Adipose tissue (tissue), 3 donors: Measurements from ENCODE around the gene STRAP. TPM values are rescaled to one million over a fixed set of nuclear protein-coding genes. Genes with fewer than 3 reads are reported as not detected.
"Not testable (repeated sequence)": the region's sequence is repeated elsewhere in the genome, so short reads cannot be mapped to it uniquely, and the experiment has no call there.

Experiments used
- H3K27ac ChIP-seq: one replicate; pipeline ENCODE4 v1.5.1; 2013; ENCODE audit warnings: low read depth, low read length
- WGBS, 3 donors: extraction: QIAGEN DNeasy Blood & Tissue Kit; methylation state at CpG; one replicate each; pipeline ENCODE4 v1.1.7; 2013; 5-methylcytosine and 5-hydroxymethylcytosine counted together
- polyA plus RNA-seq, 3 donors: library from polyadenylated mRNA; stranded (reverse); fragments of 200-250 nt; gene quantifications; one replicate each; pipeline ENCODE4 v1.2.3, GENCODE V29; 2013
- donor health status: healthy with polysubstance abuse.
- donor health status: Bipolar disorder and iron deficiency.
- donor health status: healthy.

STRAP gene
- polyA plus RNA-seq, 3 donors, result 51.1 to 142 (median 95.6) TPM

DNA sequence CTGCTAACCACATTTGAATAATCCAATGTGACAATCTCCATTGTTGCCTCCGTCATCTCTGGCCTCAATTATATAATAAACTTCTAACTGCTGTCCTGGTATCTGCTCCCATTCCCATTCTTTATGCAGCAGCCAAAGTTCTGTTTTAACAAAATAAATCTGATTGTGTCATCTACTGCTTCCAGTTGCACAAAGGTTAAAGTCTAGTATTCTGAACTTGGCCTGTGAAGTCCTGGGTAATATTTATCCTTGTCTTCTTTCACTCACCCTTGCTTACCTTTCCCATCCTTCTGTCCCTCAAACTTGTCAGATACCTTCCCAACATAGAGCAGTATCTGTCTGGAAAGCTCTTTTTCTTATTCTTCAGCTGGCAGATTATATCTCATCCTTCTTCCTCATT is 19.3 kb upstream of the STRAP start:
- no peak overlapping the region for H3K27ac ChIP-seq
- 79 to 80% (median 79%) methylated on average over 1 of the region's 1 CpG for WGBS, 3 donors

DNA sequence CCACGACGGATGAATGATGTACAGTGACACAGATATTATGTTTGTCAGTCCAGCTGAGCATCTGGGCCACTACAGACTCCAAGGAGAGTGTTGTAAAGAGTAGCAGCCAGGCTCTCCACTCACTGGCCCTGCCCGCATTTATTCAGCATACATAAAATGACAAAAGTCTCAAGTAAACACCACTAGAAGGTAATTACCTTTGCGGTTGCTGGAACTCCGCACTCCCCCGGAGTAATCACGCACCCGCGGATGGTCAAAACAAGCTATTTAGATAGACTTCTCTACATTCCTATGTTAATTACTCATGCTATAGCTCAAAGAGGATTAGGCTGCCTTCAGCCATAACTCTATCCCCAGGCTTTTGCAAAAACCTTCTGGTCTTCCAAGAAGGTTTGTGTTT is 18.8 kb upstream of the STRAP start:
- WGBS, 3 donors, result 71 to 77% (median 75%) methylated on average over 9 of the region's 9 CpGs
- no peak overlapping the region for H3K27ac ChIP-seq

DNA sequence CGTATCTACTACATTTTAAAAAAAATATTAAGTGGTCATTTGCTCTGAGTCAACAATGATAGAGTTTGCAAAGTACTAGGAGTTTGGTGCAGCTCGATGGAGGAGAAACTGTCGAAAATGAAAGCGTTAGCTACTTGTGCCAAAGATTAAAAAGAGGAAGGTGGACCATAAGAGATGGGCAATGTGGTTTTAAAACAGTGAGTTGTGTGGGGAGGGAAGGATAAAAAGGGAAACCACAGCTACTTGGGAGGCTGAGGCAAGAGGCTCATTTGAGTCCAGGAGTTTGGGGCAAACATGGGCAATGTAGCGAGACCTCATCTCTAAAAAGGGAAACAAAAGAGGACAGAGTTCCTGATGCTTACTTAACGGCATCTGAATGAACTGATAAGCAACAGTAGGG is 18.2 kb upstream of the STRAP start:
- H3K27ac ChIP-seq, result no peak overlapping the region
- 54 to 77% (median 62%) methylated on average over 6 of the region's 6 CpGs for WGBS, 3 donors

DNA sequence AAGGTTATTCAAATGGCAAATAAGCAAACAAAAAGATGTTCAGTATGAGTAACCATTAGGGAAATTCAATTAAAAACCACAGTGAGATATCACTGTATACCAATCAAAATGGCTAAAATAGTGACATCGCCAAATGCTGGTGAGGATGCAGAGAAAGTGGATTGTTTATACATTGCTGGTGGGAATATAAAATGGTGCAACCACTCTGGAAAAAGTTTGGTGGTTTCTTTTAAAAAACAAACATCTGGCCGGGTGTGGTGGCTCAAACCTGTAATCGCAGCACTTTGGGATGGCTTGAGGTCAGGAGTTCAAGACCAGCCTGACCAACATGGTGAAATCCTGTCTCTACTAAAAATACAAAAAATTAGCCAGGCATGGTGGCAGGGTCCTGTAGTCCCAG is 14.0 kb upstream of the STRAP start:
- 81 to 94% (median 90%) methylated on average over 3 of the region's 3 CpGs for WGBS, 3 donors
- H3K27ac ChIP-seq, result no peak overlapping the region

DNA sequence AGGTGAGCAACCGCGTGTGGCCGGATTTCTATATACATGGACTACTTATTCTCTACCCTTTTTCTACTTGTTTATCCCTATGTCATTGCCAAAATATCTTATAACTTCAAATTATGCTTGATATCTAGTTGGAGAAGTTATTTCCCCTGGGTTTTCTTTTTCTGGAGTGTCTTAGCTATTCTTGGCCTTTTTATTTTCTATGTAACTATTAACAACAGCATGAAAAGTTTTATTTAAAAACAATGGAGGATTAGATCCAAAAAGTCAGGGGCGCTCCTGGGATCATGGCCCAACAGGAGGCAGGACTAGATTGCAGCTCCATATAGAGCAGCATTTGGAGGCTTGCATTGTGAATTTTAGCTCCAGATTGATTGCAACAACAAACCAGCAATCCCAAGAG is 8.6 kb upstream of the STRAP start:
- H3K27ac ChIP-seq, result no peak overlapping the region
- 86 to 91% (median 88%) methylated on average over 4 of the region's 4 CpGs for WGBS, 3 donors

DNA sequence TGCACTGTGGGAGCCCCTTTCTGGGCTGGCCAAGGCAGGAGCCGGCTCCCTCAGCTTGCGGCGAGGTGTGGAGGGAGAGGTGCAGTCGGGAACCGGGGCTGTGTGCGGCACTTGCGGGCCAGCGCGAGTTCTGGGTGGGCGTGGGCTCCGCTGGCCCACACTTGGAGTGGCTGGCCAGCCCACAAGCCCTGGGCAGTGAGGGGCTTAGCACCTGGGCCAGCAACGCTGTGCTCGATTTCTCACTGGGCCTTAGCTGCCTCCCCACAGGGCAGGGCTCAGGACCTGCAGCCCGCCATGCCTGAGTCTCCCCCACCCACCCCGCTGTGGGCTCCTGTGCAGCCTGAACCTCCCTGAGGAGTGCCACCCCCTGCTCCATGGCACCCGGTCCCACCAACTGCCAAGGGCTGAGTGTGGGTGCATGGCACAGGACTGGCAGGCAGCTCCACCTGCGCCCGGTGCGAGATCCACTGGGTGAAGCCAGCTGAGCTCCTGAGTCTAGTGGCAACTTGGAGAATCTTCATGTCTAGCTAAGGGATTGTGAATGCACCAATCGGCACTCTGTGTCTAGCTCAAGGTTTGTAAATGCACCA is 7.5 kb upstream of the STRAP start:
- not testable (repeated sequence) for H3K27ac ChIP-seq
- WGBS, 3 donors, result 96 to 98% (median 97%) methylated on average over 19 to 20 of the region's 20 CpGs

DNA sequence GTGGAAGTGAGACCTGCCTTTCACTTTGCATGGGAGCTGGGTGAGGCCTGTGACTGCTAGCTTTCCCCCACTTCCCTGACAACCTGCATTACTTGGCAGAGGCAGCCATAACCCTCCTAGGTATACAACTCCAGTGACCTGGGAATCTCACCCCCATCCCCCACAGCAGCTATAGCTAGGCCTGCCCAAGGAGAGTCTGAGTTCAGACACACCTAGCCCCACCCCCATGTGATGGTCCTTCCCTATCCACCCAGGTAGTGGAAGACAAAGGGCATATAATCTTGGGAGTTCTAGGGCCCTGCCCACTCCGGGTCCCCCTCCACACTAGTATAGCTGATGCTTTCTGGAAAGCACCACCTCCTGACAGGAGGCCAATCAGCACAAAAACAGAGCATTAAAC is 6.3 kb upstream of the STRAP start:
- H3K27ac ChIP-seq, result no peak overlapping the region
- WGBS, 3 donors, result 86 to 94% (median 89%) methylated on average over 1 of the region's 1 CpG

DNA sequence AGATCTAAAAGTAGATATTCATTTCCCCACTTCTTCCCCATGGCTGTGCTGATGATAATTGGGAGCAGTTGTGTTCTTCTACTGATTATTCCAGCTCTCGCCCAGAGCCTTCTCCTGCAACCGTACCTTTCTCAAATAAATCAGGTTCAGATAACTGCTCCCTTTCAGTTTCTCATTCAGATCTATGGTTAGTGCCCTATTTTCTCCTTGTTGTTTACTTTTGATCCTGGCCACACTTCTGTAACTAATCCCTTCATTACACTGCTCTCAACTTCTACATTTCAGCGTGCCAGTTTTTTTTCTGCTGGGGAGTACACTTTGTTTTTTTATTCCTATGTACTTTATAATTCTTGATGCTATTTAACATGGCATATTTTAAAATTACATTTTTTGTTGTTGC is 2.8 kb upstream of the STRAP start:
- no peak overlapping the region for H3K27ac ChIP-seq
- 94 to 96% (median 95%) methylated on average over 3 of the region's 3 CpGs for WGBS, 3 donors

DNA sequence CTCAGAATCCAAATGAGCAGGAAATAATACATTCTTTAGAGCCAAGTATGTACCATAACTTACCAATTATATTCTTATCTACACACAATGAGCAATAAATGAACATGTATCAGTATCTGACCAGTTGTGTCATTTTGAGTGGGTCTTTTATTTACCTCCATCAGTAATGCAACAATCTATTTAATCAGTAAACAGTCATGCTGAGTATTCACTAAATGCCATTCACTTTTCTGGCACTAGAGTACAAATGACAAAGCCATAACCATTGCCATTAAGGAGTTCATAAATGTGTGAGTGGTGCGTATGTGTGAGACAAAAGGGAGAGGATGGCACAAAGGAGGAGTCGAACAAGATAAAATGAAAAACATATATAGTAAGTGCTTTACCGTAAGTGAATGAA is 1.5 kb upstream of the STRAP start:
- no peak overlapping the region for H3K27ac ChIP-seq
- WGBS, 3 donors, result 89 to 94% (median 91%) methylated on average over 3 of the region's 3 CpGs

DNA sequence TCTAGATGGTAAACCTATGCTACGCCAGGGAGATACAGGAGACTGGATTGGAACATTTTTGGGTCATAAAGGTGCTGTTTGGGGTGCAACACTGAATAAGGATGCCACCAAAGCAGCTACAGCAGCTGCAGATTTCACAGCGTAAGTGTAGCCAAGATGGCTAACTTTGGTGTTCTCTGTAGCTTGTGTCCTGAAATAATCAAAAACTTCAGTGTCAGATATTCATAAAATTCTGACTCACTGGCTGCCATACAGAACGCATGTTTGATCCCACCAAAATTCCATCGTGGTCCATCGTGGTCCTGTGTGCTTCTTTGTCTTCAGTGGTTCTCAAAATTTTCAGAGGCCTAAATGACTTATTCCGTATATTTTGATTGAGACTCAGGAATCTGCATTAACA is 1.3 kb downstream of the STRAP start:
- 34 to 60% (median 51%) methylated on average over 6 of the region's 6 CpGs for WGBS, 3 donors

DNA sequence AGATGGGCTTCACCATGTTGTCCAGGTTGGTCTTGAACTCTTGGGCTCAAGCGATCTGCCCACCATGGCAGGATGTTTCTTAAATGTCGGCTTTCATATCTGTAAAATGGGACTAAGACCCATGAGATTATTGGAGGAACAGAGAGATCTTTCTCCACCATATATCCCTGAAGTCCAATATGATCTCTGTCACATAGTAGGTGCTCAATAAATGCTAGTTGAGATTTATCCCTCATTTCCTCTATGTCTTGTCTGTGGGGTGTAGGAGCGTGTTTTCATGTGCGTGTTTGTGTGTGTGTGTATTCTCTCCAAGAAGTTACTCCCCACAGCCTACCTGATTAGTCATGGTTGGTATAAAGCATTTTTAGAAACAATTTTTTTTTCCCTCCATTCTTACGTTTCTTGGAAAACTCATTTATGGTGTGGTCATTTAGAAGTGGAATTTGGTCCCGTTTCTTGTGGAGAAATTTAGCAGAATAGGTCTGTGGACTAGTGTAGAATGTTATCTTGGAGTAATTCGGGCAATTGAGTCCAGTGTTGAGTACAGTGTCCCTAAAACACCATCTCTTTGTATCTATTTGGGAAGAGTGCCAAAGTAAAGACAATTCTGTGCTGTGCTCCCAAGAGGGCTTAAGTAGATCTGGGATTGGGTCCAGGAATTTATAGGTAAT is 4.3 kb downstream of the STRAP start:
- H3K27ac ChIP-seq, result no peak overlapping the region
- 77 to 92% (median 90%) methylated on average over 7 of the region's 7 CpGs for WGBS, 3 donors

More for the DNA sequence above, 1.3 kb downstream of the STRAP start:
- no peak overlapping the region for H3K27ac ChIP-seq

DNA sequence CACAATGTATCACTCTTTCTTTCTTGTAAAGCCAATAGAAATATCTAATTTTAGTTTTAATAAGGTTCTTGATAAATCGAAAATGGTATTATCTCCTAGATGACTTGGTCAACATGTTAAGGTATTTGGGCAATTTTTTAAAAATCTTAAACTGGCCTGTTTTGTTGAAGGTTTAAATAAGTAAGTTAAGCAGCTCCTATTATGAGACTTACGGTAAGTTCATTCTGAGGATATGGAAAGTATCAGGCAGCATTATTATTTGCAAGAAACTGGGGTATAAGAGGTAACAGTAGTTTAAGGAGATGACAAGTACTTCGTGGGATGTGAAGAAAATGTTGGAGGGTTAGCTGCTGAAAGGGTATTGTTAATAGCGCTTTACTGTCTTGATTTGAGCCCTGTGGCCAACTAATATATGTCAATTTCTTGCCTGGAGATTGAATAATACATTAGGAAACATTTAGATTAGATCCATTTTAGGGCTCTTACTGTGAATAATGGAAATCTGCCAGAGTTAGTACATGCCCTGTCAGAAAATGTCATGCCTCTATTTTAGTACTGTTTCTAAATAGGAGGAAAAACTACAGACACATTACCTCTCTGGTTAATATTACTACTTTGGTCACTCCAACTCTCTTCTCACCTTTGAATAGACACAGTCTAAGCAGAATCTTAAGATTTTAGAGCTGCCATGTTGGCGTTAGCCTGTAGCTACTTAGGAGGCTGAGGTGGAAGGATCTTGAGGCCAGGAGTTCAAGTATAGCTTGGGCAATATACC is 5.0 kb downstream of the STRAP start:
- H3K27ac ChIP-seq, result no peak overlapping the region
- WGBS, 3 donors, result 78 to 92% (median 89%) methylated on average over 5 of the region's 5 CpGs

DNA sequence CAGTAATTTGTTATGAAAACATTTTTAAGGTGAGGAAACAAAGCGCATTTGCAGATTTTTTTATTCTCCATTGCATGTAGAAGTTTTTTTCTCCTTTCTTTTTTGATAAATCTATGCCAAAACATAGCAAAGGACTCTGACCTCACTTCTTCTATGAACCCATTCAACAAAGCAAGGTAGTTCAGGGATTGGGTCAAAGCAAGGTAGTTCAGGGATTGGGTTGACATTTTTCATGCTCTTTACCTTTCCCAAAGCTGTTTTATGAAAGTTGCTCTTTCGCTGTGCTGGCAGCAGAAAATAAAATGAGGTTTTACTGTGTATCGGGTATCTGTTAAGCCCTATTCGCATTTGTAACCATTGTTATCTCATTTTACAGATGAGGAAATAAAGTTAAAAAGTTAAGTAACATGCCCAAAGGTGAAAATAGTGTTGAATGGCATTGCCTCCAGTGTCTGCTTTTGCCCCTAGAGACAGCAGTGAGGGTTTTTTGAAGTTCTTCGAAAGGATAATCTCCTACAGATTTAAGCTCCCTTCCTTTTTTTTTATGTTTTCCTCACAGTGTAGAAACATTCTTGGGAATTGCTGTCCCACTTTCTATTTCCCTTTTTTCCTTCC is 10.6 kb downstream of the STRAP start:
- H3K27ac ChIP-seq, result no peak overlapping the region
- 81 to 90% (median 90%) methylated on average over 5 of the region's 5 CpGs for WGBS, 3 donors

DNA sequence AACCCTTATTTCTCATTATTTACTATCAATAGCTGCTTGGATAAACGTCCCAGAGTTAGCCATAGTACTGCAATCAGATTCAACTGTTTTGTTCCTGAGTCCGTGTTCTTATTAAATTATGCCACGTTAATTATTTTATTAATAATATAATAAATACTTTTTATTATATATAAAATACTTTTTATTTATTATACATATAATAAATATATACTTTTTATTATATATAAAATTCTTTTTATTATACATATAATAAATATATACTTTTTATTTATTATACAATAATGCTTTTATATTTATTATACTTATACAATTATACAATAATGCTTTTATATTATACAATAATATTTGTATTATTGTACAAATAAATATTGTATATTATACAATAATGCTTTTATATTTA is 11.1 kb downstream of the STRAP start:
- H3K27ac ChIP-seq, result no peak overlapping the region
- 79 to 85% (median 81%) methylated on average over 3 of the region's 3 CpGs for WGBS, 3 donors

DNA sequence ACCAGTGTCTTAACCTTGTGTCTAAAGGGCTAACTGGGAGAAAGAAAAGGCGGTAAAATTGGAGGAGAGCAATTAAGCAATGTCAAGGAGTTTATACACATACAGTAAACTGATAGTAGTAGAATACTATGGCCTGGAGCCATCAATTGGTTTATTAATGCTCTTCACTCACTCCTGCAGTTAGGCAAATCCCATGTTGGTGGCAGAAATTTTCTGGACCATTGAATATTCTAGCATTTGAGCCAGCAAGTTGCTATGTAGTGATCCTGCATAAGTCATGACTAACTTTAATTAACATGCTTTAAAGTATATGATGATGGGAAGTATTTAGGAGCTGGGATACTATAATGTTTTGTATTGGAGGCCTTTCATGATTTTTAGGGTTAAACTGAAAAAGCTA is 14.7 kb downstream of the STRAP start:
- H3K27ac ChIP-seq, result no peak overlapping the region
- 87 to 93% (median 89%) methylated on average over 1 of the region's 1 CpG for WGBS, 3 donors

DNA sequence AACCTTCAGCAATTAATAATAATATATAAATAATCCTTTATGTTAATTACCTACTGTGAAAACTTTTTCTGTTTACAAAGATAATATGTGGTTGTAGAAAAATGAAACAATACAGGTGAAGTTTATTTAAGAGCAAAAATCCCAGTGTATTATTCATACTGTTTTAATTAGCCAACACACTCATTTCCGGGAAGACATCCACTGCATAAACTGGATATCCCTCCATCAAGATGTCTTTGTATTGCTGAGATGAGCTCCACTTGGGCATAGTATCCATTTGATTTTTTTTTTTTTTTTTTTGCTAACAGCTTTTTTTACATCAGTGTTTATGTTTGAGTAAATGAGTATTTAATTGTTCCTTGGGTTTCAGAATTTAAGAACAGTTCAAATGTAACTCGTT is 15.2 kb downstream of the STRAP start:
- 74 to 81% (median 76%) methylated on average over 2 of the region's 2 CpGs for WGBS, 3 donors
- no peak overlapping the region for H3K27ac ChIP-seq

DNA sequence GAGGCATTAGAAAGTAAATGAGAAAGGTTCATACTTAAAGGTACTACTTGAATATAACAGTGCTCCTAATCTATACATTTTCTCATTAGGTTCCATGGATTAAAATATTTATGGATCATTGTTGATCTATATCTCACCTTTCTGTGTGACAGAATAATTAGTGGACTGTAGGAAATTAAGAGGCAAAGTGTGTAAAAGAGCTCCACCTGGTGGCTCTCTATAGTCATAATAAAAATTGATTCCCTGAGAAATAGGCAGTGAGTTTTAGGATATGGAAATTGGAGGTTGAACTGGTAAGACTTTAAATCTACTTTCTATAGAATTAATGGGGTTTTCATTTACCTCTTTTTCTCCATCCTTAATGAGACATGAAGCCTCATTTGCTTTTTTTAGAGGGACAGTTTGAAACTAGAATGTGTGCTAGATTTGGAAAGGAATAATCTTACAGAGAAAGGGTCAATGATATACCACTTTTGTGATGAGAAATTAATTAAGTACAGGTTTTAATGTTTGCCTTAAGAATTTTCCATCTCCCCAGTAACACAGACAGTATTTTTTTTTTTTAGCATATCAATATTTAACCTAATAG is 17.2 kb downstream of the STRAP start:
- H3K27ac ChIP-seq, result no peak overlapping the region

DNA sequence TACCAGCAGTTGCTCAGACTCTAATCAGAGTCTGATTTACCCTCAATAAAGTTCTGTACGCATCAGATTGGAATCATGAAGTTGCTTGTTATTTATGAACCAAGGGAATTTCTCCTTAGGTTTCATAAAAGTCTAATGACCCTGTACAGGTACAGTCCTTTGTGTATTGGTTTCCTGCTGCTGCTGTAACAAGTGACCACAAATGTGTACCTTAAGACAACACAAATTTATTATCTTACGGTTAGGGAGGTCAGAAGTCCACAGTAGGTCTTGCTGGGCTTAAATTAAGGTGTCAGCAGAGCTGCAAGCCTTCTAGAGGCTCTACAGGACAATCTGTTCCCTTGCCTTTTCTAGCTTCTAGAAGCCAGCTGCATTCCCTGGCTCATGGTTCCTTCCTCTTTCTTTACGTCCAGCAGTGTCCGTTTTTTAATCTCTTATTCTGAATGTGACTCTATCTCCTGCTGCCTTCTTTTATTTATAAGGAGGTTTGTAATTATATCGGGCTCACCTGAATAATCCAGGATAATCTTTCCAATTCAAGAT is 22.3 kb downstream of the STRAP start:
- no peak overlapping the region for H3K27ac ChIP-seq
- WGBS, 3 donors, result 79 to 93% (median 86%) methylated on average over 5 of the region's 5 CpGs

DNA sequence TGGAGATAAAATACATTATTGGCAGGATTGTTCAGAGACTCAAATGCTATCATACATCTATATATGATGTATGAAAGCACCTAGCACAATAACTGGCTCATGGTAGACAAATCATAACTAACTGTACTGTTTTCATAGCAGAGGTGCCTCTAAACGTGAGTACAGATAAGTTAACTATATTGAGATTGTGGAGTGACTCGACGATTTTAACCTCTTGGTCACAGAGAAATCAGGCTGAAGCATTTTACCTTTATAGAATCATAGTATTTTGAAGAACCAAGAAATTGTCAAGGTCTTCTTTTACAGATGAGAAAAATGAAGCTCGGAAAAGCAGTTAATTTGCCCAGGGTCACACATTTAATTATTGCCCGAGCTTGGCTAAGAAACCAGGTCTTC is 28.3 kb downstream of the STRAP start:
- WGBS, 3 donors, result 32 to 75% (median 75%) methylated on average over 5 of the region's 5 CpGs
- H3K27ac ChIP-seq, result no peak overlapping the region
